ENCODE data around the gene MEIS1.

The MEIS1 gene

DNA sequence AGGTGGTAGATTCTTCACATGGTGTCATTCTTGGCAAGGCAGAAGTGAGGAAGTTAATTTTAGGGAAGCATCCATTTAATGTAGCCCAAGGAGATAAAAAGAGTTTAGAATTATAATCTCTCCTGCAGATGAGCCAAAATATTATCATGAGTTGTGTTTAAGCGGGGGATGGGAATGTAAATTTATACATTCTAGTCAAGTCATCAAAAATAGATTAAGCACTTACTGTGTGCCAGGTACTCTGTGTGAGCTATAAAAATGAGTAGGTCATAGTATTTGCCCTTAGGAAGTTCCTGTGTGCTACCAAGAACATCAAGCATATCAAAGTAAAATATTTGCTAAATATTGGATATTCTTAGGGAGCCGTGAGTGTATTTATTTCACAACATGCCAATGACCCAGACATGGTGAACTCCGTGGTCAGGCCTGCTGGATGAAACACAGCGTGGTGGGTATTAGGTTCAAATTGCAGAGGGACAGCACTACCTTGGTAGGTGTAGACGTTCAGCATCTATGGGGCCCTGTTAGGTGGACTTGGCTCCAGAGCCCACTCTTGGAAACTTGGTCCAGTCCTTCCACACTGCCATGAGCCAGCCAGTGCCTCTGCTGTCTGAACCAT is 37.4 kb downstream of the MEIS1 start:
- H2AFZ ChIP-seq (ENCODE audit: low read length), result no peak overlapping the region
- TF ChIP-seq EZH2 (optimal IDR thresholded peaks at IDR 0.05; ENCODE audit: low read depth, low read length), result no peak
- H3K27me3 ChIP-seq (replicated peaks; ENCODE audit: insufficient read depth, low read length), result no peaks in the 10 kb centered on the region
- H4K20me1 ChIP-seq (ENCODE audit: insufficient read depth, low read length), result no peaks in the 10 kb centered on the region
- H3K4me3 ChIP-seq (ENCODE audit: low read length), result no peak overlapping the region
- peaks cover 52% of the 10 kb centered on the region for H3K79me2 ChIP-seq (ENCODE audit: low read length)
- no peak for DNase-seq
- H3K9me3 ChIP-seq (replicated peaks; ENCODE audit: insufficient read depth, low read length), result no peaks in the 10 kb centered on the region
- no peaks in the 10 kb centered on the region for H3K9me2 ChIP-seq (replicated peaks; ENCODE audit: insufficient read depth, low read length)
- H3K9ac ChIP-seq (ENCODE audit: low read length), result no peak overlapping the region
- H3K4me1 ChIP-seq (ENCODE audit: low read length), result no peaks in the 10 kb centered on the region
- no peaks in the 10 kb centered on the region for H3K36me3 ChIP-seq (replicated peaks; ENCODE audit: insufficient read depth, low read length)
- no peak overlapping the region for H3K27ac ChIP-seq (ENCODE audit: low read length)
- no peaks in the 10 kb centered on the region for H3F3A ChIP-seq (ENCODE audit: insufficient read depth, low read length)
- no peak overlapping the region for H3K4me2 ChIP-seq (ENCODE audit: low read depth, low read length)

DNA sequence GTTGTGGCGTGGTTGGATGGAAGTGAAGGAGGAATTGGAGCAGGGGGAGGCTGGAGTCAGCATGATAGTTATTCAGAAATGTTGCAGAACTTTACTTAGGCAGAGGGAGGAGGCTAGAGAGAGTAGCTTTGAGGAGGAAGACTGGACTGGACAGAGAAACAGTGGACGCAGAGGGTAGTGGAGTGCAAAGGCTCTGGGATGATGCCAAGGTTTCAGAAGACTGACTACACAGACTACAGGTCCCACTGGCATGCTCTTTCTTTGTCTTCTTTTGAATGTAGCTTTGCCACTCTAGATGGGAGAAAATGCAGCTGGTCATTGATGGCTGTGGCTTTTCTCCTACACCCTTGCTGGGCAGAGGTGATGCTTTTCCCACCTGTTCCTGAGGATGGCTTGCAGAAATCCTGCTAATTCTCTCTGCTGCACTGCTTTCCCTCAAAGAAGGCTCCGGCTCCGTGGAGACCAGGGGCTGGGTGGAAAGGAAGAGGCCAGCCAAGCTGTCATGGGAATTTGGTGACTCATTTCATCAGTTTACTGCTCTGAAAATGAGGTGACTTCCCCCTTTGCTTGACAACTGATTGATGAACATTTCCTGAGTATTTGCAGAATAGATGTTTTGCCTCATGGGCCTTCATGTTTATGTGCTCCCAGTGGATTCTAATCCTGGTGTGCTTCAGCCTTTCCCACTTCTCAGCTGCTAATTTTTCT is 42.4 kb downstream of the MEIS1 start:
- H3K4me2 ChIP-seq (ENCODE audit: low read depth, low read length), result no peak overlapping the region
- no peak overlapping the region for H2AFZ ChIP-seq (ENCODE audit: low read length)
- H3K79me2 ChIP-seq (ENCODE audit: low read length), result peaks cover 38% of the 10 kb centered on the region
- DNase-seq, result no peak
- H3F3A ChIP-seq (ENCODE audit: insufficient read depth, low read length), result no peaks in the 10 kb centered on the region
- no peak overlapping the region for H3K9ac ChIP-seq (ENCODE audit: low read length)
- H3K4me3 ChIP-seq (ENCODE audit: low read length), result no peak overlapping the region
- no peaks in the 10 kb centered on the region for H3K36me3 ChIP-seq (replicated peaks; ENCODE audit: insufficient read depth, low read length)
- H3K9me3 ChIP-seq (replicated peaks; ENCODE audit: insufficient read depth, low read length), result no peaks in the 10 kb centered on the region
- H3K4me1 ChIP-seq (ENCODE audit: low read length), result no peaks in the 10 kb centered on the region
- TF ChIP-seq EZH2 (optimal IDR thresholded peaks at IDR 0.05; ENCODE audit: low read depth, low read length), result no peak
- TF ChIP-seq, protein P1, sequence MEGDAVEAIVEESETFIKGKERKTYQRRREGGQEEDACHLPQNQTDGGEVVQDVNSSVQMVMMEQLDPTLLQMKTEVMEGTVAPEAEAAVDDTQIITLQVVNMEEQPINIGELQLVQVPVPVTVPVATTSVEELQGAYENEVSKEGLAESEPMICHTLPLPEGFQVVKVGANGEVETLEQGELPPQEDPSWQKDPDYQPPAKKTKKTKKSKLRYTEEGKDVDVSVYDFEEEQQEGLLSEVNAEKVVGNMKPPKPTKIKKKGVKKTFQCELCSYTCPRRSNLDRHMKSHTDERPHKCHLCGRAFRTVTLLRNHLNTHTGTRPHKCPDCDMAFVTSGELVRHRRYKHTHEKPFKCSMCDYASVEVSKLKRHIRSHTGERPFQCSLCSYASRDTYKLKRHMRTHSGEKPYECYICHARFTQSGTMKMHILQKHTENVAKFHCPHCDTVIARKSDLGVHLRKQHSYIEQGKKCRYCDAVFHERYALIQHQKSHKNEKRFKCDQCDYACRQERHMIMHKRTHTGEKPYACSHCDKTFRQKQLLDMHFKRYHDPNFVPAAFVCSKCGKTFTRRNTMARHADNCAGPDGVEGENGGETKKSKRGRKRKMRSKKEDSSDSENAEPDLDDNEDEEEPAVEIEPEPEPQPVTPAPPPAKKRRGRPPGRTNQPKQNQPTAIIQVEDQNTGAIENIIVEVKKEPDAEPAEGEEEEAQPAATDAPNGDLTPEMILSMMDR (IDR thresholded peaks at IDR 0.05; ENCODE audit: low read length), result no peak
- TF ChIP-seq EZH2phosphoT487 (IDR thresholded peaks at IDR 0.05; ENCODE audit: low read length), result no peak
- no peak overlapping the region for H3K27ac ChIP-seq (ENCODE audit: low read length)
- H3K27me3 ChIP-seq (replicated peaks; ENCODE audit: insufficient read depth, low read length), result no peaks in the 10 kb centered on the region
- no peaks in the 10 kb centered on the region for H3K9me2 ChIP-seq (replicated peaks; ENCODE audit: insufficient read depth, low read length)
- no peaks in the 10 kb centered on the region for H4K20me1 ChIP-seq (ENCODE audit: insufficient read depth, low read length)

DNA sequence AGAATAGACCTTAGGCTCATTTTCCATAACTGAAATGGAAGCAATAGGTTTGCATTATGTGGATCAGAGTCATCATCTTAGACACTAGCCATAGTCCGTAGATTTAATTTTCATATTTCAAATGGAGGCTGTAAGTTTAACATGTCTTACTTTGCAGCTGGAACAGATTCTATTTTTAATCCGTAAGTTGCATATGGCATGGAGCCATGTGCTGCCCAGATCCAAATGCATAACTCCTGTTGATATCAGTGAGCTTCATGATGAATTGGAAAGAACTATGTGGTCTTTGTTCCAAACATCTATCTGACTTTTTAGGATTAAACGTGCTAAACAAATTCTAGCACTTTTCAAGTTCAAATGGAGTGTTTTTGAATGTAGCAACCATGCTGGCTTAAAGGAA is 43.4 kb downstream of the MEIS1 start:
- Histone ChIP-seq H3K4me3 (ENCODE audit: low read length) (no peak overlapping the region), H3K9me2 (replicated peaks; ENCODE audit: insufficient read depth, low read length) (no peaks in the 10 kb centered on the region), H3K9ac (ENCODE audit: low read length) (no peak overlapping the region), H3F3A (ENCODE audit: insufficient read depth, low read length) (no peaks in the 10 kb centered on the region), H3K4me1 (ENCODE audit: low read length) (no peaks in the 10 kb centered on the region), H4K20me1 (ENCODE audit: insufficient read depth, low read length) (no peaks in the 10 kb centered on the region), H3K27me3 (replicated peaks; ENCODE audit: insufficient read depth, low read length) (no peaks in the 10 kb centered on the region), H3K9me3 (replicated peaks; ENCODE audit: insufficient read depth, low read length) (no peaks in the 10 kb centered on the region), H3K79me2 (ENCODE audit: low read length) (peaks cover 33% of the 10 kb centered on the region), H3K36me3 (replicated peaks; ENCODE audit: insufficient read depth, low read length) (no peaks in the 10 kb centered on the region), H3K4me2 (ENCODE audit: low read depth, low read length) (no peak overlapping the region), H3K27ac (ENCODE audit: low read length) (no peak overlapping the region), H2AFZ (ENCODE audit: low read length) (no peak overlapping the region)
- DNase-seq, result no peak
- no peak for TF ChIP-seq EZH2 (optimal IDR thresholded peaks at IDR 0.05; ENCODE audit: low read depth, low read length)
- no peak for TF ChIP-seq EZH2phosphoT487 (IDR thresholded peaks at IDR 0.05; ENCODE audit: low read length)
- TF ChIP-seq, protein P1 (IDR thresholded peaks at IDR 0.05; ENCODE audit: low read length), result no peak
